Panc1 (cell line): ENCODE data around the gene PARP8.

Experiments
- POLR2AphosphoS5 ChIP-seq: IDR thresholded peaks from 2 replicates; pipeline ENCODE4 v1.6.1; 2012; ENCODE audit warnings: mild to moderate bottlenecking, low read depth, low read length, moderate library complexity
- TCF7L2 ChIP-seq: IDR thresholded peaks from 2 replicates; pipeline ENCODE4 v1.6.1; 2011; ENCODE audit warnings: mild to moderate bottlenecking, low read depth, low read length, inconsistent platforms

- TF ChIP-seq POLR2AphosphoS5 (no peak), TCF7L2 (no peak)
Observed at GRCh38 chr5:50738864-50739263, 72.4 kb downstream of the PARP8 start.
